ENCODE data around the gene OLA1. TPM values are rescaled to one million over a fixed set of nuclear protein-coding genes. Genes with fewer than 3 reads are reported as not detected.

Gene OLA1
- total RNA-seq, result 66.9 and 108 TPM in 2 replicates

DNA sequence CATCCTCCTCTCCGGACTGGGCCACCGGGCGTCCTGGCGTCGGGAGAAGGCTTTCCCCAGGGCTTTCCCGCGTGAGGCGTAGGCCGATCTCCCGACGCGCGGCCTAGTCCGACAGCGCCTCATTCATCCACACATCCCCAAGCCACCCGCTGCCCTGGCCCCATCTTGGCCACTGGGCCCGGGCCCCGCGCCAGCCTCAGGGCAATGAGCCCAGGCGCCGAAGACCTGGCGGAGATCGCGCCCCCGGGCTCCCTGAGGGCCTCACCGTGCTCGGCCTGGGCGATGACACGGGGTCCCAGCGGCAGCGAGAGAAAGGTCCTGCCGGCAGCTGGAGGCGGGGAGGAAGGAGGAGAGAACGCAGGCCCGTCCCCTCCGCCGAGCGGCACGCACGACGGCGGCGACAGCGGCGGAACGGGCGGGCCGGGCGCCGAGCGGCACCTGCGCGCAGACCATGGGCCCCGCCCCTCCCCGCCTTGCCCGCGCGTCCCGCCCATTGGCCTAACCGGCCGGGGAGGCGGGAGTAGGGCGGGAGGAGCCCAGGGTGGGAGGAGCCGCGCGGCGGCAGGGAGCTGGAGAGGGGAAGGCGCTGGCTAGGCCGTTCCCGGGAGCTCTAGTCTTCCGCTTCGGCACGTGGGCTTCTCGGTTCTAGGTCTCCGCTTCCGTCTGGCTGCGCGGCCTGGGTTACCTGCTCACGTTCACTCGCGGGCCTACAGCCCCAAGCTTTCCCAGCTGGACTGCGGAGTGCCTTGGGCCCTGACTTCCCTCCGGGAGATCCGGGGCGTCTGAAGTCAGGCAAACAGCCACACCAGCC is at the start of gene OLA1:
TSS of gene OLA1 (minus strand) at position 346 of the 811 bp plus-strand sequence. CDS start 1,717 bp downstream, outside the sequence.

Other genes with a start within 250 kb of the OLA1 start
- not detected in 2 replicates for gene SP9, start 86.4 kb upstream of the OLA1 start, total RNA-seq
- gene SCRN3, start 147.2 kb upstream of the OLA1 start, total RNA-seq, result 25.1 and 29.5 TPM in 2 replicates
- gene GPR155, start 238.5 kb upstream of the OLA1 start, total RNA-seq, result 2.5 and 6.0 TPM in 2 replicates

Data from cardiac atrium fibroblast (primary cell).